Measurements from ENCODE around the gene LRRC75A.

LRRC75A gene

DNA sequence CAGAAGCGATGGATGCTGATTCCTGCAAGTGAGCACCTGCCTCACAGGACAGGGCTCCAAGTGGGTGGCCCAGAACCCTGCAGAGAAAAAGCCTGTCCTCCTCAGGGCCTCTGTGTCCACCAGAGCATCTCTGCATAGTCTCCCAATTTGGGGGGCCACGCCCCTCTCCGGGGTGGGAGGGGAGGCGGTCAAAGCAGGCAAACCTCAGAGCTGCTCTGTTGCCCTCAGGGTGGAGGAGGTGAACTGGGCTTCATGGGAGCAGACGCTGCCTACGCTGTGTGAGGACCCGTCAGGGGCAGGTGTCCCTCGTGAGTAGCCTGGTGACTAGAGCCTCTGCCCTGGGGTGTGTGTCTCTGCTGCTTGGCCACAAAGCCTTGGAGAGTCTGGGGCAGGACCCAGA, 57.3 kb downstream of the LRRC75A start:
- DNase-seq (ENCODE audit: low read depth), result no peak
- TF ChIP-seq, protein P1, sequence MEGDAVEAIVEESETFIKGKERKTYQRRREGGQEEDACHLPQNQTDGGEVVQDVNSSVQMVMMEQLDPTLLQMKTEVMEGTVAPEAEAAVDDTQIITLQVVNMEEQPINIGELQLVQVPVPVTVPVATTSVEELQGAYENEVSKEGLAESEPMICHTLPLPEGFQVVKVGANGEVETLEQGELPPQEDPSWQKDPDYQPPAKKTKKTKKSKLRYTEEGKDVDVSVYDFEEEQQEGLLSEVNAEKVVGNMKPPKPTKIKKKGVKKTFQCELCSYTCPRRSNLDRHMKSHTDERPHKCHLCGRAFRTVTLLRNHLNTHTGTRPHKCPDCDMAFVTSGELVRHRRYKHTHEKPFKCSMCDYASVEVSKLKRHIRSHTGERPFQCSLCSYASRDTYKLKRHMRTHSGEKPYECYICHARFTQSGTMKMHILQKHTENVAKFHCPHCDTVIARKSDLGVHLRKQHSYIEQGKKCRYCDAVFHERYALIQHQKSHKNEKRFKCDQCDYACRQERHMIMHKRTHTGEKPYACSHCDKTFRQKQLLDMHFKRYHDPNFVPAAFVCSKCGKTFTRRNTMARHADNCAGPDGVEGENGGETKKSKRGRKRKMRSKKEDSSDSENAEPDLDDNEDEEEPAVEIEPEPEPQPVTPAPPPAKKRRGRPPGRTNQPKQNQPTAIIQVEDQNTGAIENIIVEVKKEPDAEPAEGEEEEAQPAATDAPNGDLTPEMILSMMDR (IDR thresholded peaks at IDR 0.05; ENCODE audit: low read length, missing control alignments), result no peak
- H3K4me3 ChIP-seq (replicated peaks; ENCODE audit: low read depth, low read length), result no peak overlapping the region

DNA sequence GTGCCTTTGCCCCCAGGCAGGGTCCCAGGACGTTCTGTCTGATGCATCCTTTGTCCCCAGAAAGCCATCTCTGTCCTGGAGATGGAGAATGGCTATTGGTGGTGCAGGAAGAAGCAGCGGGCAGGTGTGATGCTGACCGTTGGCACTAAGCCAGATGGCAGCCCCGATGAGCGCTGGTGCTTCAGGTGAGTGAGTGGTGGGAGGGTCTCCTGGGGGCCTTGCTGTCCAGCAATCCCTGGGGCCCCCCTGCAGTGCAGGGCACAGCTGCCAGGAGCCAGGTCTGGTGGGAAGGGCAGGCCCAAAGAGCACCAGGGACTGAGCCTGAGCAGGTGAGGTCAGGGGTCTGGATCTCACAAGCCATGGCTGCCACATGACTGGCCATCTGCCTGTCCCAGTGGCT, 58.5 kb downstream of the LRRC75A start:
- no peak overlapping the region for H3K4me3 ChIP-seq (replicated peaks; ENCODE audit: low read depth, low read length)
- no peak for DNase-seq (ENCODE audit: low read depth)
- TF ChIP-seq, protein P1 (IDR thresholded peaks at IDR 0.05; ENCODE audit: low read length, missing control alignments), result no peak

DNA sequence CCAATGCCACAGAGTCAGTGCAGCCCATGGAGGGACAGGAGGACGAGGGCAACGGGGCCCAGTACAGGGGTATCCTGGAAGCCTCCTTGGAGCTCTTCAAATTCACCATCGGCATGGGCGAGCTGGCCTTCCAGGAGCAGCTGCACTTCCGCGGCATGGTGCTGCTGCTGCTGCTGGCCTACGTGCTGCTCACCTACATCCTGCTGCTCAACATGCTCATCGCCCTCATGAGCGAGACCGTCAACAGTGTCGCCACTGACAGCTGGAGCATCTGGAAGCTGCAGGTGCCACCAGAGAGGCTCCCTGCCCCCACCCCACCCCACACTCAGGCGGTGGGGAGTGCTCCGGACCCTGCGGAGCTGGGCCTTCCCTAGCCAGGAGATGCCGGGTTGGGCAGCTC, 60.0 kb downstream of the LRRC75A start:
- no peak for DNase-seq (ENCODE audit: low read depth)
- TF ChIP-seq, protein P1 (IDR thresholded peaks at IDR 0.05; ENCODE audit: low read length, missing control alignments), result no peak
- H3K4me3 ChIP-seq (replicated peaks; ENCODE audit: low read depth, low read length), result no peak overlapping the region

DNA sequence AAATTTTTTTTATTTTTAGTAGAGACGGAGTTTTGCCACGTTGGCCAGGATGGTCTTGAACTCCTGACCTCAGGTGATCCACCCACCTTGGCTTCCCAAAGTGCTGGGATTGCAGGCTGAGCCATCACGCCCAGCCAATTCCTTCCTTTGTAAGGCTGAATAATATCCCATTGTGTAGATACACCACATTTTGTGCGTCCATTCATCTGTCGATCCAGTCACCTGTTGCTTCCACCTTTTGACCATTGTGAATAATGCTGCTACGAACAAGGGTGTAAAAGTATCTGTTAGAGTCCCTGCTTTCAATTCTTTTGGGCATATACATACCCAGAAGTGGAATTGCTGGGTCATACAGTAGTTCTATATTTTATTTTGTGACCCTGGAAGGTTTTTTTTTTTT, 61.3 kb downstream of the LRRC75A start:
- DNase-seq (ENCODE audit: low read depth), result no peak
- TF ChIP-seq, protein P1 (IDR thresholded peaks at IDR 0.05; ENCODE audit: low read length, missing control alignments), result no peak
- H3K4me3 ChIP-seq (replicated peaks; ENCODE audit: low read depth, low read length), result no peak overlapping the region

DNA sequence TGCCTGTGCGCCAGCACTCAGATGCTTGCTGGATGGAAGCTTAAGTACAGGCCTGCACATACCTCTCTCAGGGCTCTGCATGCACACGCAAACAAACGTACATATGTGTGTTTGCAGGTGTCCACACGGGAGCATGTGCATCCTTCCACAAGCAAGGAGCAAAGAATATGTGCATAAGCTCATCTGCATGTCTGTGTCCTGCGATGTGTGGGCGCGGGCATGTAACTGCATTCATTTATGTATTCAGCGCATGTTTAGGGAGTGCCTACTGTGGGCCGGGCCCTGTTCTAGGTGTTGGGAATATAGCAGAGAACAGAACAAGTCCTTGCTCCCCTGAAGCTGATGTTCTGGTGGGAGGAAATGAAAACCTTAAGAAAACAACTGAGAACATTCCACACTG, 62.9 kb downstream of the LRRC75A start:
- no peak for DNase-seq (ENCODE audit: low read depth)
- TF ChIP-seq, protein P1 (IDR thresholded peaks at IDR 0.05; ENCODE audit: low read length, missing control alignments), result no peak
- H3K4me3 ChIP-seq (replicated peaks; ENCODE audit: low read depth, low read length), result no peak overlapping the region

DNA sequence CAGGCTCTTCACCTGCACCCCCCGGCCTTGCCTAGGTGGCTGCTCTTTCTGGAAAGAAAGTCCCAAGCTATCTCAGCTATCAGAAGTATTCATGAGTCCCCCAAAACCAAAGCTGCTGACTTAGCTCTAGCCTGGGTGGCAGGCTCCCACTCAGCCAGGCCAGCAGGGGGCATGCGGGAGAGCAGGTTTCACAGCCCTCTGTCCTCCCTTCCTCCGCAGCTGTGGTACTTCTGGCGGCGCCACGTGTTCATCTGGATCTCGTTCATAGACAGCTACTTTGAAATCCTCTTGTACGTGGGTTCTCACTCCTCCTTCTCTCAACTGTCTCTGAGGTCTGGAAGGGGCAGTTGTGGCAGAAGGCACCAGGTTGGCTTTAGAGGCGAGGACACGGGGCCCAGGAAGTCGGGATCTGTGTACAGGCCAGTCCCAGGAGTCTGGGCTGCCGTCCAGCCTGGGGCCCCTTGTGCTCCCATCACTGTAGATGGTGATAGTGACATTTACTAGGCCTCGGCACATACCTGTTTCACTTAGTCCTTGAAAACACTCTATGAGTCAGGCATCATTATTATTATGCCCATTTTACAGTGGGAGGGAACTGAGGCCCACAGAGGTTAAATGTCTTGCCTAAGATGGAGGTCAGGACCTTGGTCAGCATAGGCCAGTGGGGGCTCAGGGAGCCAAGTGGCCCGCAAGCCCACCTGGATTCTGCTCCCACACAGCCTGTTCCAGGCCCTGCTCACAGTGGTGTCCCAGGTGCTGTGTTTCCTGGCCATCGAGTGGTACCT, 63.7 kb downstream of the LRRC75A start:
- H3K4me3 ChIP-seq (replicated peaks; ENCODE audit: low read depth, low read length), result no peak overlapping the region
- DNase-seq (ENCODE audit: low read depth), result peak; percentile 63
- TF ChIP-seq, protein P1 (IDR thresholded peaks at IDR 0.05; ENCODE audit: low read length, missing control alignments), result peak; percentile 73

DNA sequence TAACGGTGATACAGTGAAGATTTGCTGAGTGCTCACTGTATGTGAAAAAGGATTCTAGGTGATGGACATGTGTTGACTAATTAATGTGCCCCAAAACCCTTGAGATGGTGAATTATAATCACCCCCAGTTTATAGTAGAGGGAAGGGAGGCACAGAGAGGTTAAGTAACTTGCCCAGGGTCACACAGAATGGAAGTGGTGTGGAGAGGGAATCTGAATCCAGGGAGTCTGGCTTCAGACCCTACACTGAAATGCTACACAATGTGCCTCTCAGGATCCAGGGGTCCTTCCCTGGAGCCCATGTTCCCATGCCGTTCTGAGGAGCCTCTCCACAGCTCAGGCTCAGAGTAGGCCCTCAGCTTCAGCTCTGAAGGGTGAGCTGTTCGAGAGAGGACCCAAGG, 65.0 kb downstream of the LRRC75A start:
- TF ChIP-seq, protein P1 (IDR thresholded peaks at IDR 0.05; ENCODE audit: low read length, missing control alignments), result no peak
- no peak for DNase-seq (ENCODE audit: low read depth)
- no peak overlapping the region for H3K4me3 ChIP-seq (replicated peaks; ENCODE audit: low read depth, low read length)
